ENCODE data around the gene CYP19A1. TPM values are rescaled to one million over a fixed set of nuclear protein-coding genes. Genes with fewer than 3 reads are reported as not detected.

CYP19A1 gene
- total RNA-seq, 2 experiments from 2014 or later, result not detected

- TF ChIP-seq CTCF (IDR thresholded peaks at IDR 0.05), result no peak
- no peak for ATAC-seq
Observed at GRCh38 chr15:51313644-51314280, 24.6 kb downstream of the CYP19A1 start.

GRCh38 chr15:51313074-51313393 is 25.4 kb downstream of the CYP19A1 start:
- no peak for DNase-seq
- ATAC-seq, result no peak
- Mint-ChIP-seq H3K9me3 (no peaks in the 10 kb centered on the region), H3K27ac (no peak overlapping the region), H3K27me3 (no peaks in the 10 kb centered on the region), H3K4me1 (ENCODE audit: low read depth) (no peaks in the 10 kb centered on the region), H3K36me3 (ENCODE audit: low read depth) (no peaks in the 10 kb centered on the region), H3K4me3 (no peak overlapping the region)
- intact Hi-C loops (cut with micrococcal nuclease), result no loop called here
- POLR2A ChIA-PET, result no interaction called here
- TF ChIP-seq CTCF (IDR thresholded peaks at IDR 0.05), result no peak
- CTCF ChIA-PET, result interaction anchor here (1.0 kb wide), 1 partner anchor 90 kb away, joined by 3 read pairs; no protein-coding TSS in a partner anchor

More at GRCh38 chr15:51313644-51314280, 24.6 kb downstream of the CYP19A1 start:
- no peak overlapping the region for H3K4me3 Mint-ChIP-seq
- ChIA-PET POLR2A (no interaction called here), CTCF (no interaction called here)
- H3K9me3 Mint-ChIP-seq, result no peaks in the 10 kb centered on the region
- no peaks in the 10 kb centered on the region for H3K36me3 Mint-ChIP-seq (ENCODE audit: low read depth)
- intact Hi-C loops (cut with micrococcal nuclease), result no loop called here
- no peak overlapping the region for H3K27ac Mint-ChIP-seq
- H3K27me3 Mint-ChIP-seq, result no peaks in the 10 kb centered on the region
- no peak for DNase-seq
- H3K4me1 Mint-ChIP-seq (ENCODE audit: low read depth), result no peaks in the 10 kb centered on the region

- H3K27ac Mint-ChIP-seq, result no peak overlapping the region
- no peaks in the 10 kb centered on the region for H3K4me1 Mint-ChIP-seq (ENCODE audit: low read depth)
- no peak overlapping the region for H3K4me3 Mint-ChIP-seq
- H3K27me3 Mint-ChIP-seq, result no peaks in the 10 kb centered on the region
- no peak for TF ChIP-seq CTCF (IDR thresholded peaks at IDR 0.05)
- ChIA-PET POLR2A (no interaction called here), CTCF (interaction anchor here (1.0 to 1.8 kb wide), 2 partner anchors 14 to 90 kb away, joined by 3 to 6 read pairs; no protein-coding TSS in a partner anchor)
- H3K9me3 Mint-ChIP-seq, result no peaks in the 10 kb centered on the region
- no peak for ATAC-seq
- DNase-seq, result no peak
- intact Hi-C loops (cut with micrococcal nuclease), result no loop called here
- H3K36me3 Mint-ChIP-seq (ENCODE audit: low read depth), result no peaks in the 10 kb centered on the region
Observed at GRCh38 chr15:51312166-51313073, 26.0 kb downstream of the CYP19A1 start.

GRCh38 chr15:51311510-51311909 is 26.9 kb downstream of the CYP19A1 start:
- ChIA-PET CTCF (interaction anchor here (1.8 kb wide), 1 partner anchor 13 kb away, joined by 6 read pairs; no protein-coding TSS in a partner anchor), POLR2A (no interaction called here)
- H3K9me3 Mint-ChIP-seq, result no peaks in the 10 kb centered on the region

More at GRCh38 chr15:51311510-51311909, 26.9 kb downstream of the CYP19A1 start:
- no peak for TF ChIP-seq CTCF (IDR thresholded peaks at IDR 0.05)
- Mint-ChIP-seq H3K27me3 (no peaks in the 10 kb centered on the region), H3K4me3 (no peak overlapping the region), H3K36me3 (ENCODE audit: low read depth) (no peaks in the 10 kb centered on the region), H3K4me1 (ENCODE audit: low read depth) (no peaks in the 10 kb centered on the region), H3K27ac (no peak overlapping the region)
- intact Hi-C loops (cut with micrococcal nuclease), result no loop called here
- DNase-seq (no peak), ATAC-seq (no peak)

All from activated CD8-positive, alpha-beta T cell treated with anti-CD3 and anti-CD28 coated beads for 36 hours (primary cell).